Measurements from ENCODE around the gene RBBP8NL. TPM values are rescaled to one million over a fixed set of nuclear protein-coding genes. Genes with fewer than 3 reads are reported as not detected.

RBBP8NL gene
- total and polyA plus RNA-seq, 2 experiments from 2014 or later, result 0.10 to 1.1 TPM

DNA sequence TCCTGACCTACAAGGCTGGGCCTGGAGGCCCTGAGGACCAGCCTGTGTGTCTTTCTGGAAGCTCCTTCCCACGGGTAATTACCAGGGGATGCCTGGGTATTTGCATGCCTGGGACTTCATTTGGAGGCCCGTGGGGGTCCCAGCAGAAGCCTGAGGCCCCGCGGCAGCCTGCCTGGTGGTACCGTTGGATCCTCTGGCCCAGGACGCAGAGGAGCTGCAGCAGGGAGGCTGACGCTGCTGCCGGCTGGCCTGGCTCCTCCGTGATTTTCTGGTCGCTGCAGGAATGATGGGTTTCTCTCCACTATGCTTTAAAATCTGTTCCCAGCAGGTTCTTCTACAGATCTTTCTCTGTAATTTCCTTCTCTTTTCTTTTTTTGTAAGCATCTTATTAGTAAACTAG lies 26.8 kb downstream of the RBBP8NL start:
- Histone ChIP-seq H4K20me1 (replicated peaks; ENCODE audit: insufficient read depth) (no peaks in the 10 kb centered on the region; the same call in none of the 2 replicates), H3K27me3 (ENCODE audit: insufficient read depth) (no peaks in the 10 kb centered on the region), H2AFZ (no peak overlapping the region), H3K36me3 (ENCODE audit: insufficient read depth) (no peaks in the 10 kb centered on the region), H3K27ac (ENCODE audit: low read depth) (no peak overlapping the region), H3K9me2 (ENCODE audit: insufficient read depth) (no peaks in the 10 kb centered on the region), H3K4me2 (no peak overlapping the region), H3K4me1 (ENCODE audit: insufficient read depth) (no peaks in the 10 kb centered on the region), H3F3A (replicated peaks; ENCODE audit: low read depth) (no peaks in the 10 kb centered on the region), H3K4me3 (no peak overlapping the region), H3K79me2 (replicated peaks; ENCODE audit: insufficient read depth) (no peaks in the 10 kb centered on the region)
- peaks cover 11% of the 10 kb centered on the region for H3K4me1 Mint-ChIP-seq
- peaks cover 7% of the 10 kb centered on the region for H3K27me3 Mint-ChIP-seq (ENCODE audit: insufficient read depth, low read depth, poor library complexity)
- no peak for ATAC-seq
- no peak for TF ChIP-seq EZH2phosphoT487 (IDR thresholded peaks at IDR 0.05; ENCODE audit: unreplicated experiment)
- TF ChIP-seq, protein P1, sequence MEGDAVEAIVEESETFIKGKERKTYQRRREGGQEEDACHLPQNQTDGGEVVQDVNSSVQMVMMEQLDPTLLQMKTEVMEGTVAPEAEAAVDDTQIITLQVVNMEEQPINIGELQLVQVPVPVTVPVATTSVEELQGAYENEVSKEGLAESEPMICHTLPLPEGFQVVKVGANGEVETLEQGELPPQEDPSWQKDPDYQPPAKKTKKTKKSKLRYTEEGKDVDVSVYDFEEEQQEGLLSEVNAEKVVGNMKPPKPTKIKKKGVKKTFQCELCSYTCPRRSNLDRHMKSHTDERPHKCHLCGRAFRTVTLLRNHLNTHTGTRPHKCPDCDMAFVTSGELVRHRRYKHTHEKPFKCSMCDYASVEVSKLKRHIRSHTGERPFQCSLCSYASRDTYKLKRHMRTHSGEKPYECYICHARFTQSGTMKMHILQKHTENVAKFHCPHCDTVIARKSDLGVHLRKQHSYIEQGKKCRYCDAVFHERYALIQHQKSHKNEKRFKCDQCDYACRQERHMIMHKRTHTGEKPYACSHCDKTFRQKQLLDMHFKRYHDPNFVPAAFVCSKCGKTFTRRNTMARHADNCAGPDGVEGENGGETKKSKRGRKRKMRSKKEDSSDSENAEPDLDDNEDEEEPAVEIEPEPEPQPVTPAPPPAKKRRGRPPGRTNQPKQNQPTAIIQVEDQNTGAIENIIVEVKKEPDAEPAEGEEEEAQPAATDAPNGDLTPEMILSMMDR (conservative IDR thresholded peaks at IDR 0.05; ENCODE audit: low read depth in 2 of 2), result no peak
- TF ChIP-seq STAT1 (IDR thresholded peaks at IDR 0.05; ENCODE audit: unreplicated experiment), result no peak
- DNase-seq (ENCODE audit: low spot score), result no peak
- H3K9me3 Mint-ChIP-seq, result peaks cover 4% of the 10 kb centered on the region; the same call in 2 of the 3 replicates
- H3K27ac Mint-ChIP-seq, result no peak overlapping the region
- no peak overlapping the region for H3K4me3 Mint-ChIP-seq
- peaks cover 14% of the 10 kb centered on the region for H3K36me3 Mint-ChIP-seq (ENCODE audit: low read depth)

- H3K9me2 ChIP-seq (ENCODE audit: insufficient read depth), result no peaks in the 10 kb centered on the region
- no peak overlapping the region for H2AFZ ChIP-seq
- H3K4me2 ChIP-seq, result no peak overlapping the region
- DNase-seq (ENCODE audit: low spot score), result no peak
- Mint-ChIP-seq H3K4me3 (no peak overlapping the region; the same call in 2 of the 3 replicates), H3K27ac (no peak overlapping the region), H3K27me3 (ENCODE audit: insufficient read depth, low read depth, poor library complexity) (peaks cover 6% of the 10 kb centered on the region), H3K4me1 (peaks cover 7% of the 10 kb centered on the region), H3K9me3 (peaks cover 4% of the 10 kb centered on the region; the same call in 2 of the 3 replicates), H3K36me3 (ENCODE audit: low read depth) (peaks cover 14% of the 10 kb centered on the region)
- H3K36me3 ChIP-seq (ENCODE audit: insufficient read depth), result no peaks in the 10 kb centered on the region
- H3K27me3 ChIP-seq (ENCODE audit: insufficient read depth), result no peaks in the 10 kb centered on the region
- no peak overlapping the region for H3K4me3 ChIP-seq
- no peak overlapping the region for H3K27ac ChIP-seq (ENCODE audit: low read depth)
- H3K4me1 ChIP-seq (ENCODE audit: insufficient read depth), result no peaks in the 10 kb centered on the region
- no peaks in the 10 kb centered on the region for H3K79me2 ChIP-seq (replicated peaks; ENCODE audit: insufficient read depth)
- TF ChIP-seq STAT1 (IDR thresholded peaks at IDR 0.05; ENCODE audit: unreplicated experiment), result no peak
- TF ChIP-seq, protein P2, sequence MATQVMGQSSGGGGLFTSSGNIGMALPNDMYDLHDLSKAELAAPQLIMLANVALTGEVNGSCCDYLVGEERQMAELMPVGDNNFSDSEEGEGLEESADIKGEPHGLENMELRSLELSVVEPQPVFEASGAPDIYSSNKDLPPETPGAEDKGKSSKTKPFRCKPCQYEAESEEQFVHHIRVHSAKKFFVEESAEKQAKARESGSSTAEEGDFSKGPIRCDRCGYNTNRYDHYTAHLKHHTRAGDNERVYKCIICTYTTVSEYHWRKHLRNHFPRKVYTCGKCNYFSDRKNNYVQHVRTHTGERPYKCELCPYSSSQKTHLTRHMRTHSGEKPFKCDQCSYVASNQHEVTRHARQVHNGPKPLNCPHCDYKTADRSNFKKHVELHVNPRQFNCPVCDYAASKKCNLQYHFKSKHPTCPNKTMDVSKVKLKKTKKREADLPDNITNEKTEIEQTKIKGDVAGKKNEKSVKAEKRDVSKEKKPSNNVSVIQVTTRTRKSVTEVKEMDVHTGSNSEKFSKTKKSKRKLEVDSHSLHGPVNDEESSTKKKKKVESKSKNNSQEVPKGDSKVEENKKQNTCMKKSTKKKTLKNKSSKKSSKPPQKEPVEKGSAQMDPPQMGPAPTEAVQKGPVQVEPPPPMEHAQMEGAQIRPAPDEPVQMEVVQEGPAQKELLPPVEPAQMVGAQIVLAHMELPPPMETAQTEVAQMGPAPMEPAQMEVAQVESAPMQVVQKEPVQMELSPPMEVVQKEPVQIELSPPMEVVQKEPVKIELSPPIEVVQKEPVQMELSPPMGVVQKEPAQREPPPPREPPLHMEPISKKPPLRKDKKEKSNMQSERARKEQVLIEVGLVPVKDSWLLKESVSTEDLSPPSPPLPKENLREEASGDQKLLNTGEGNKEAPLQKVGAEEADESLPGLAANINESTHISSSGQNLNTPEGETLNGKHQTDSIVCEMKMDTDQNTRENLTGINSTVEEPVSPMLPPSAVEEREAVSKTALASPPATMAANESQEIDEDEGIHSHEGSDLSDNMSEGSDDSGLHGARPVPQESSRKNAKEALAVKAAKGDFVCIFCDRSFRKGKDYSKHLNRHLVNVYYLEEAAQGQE (IDR thresholded peaks at IDR 0.05; ENCODE audit: unreplicated experiment), result no peak
- no peak for TF ChIP-seq NANOG (IDR thresholded peaks at IDR 0.05; ENCODE audit: borderline replicate concordance)
- no peaks in the 10 kb centered on the region; the same call in none of the 2 replicates for H4K20me1 ChIP-seq (replicated peaks; ENCODE audit: insufficient read depth)
- H3F3A ChIP-seq (replicated peaks; ENCODE audit: low read depth), result no peaks in the 10 kb centered on the region
- ATAC-seq, result no peak
Observed at GRCh38 chr20:62400021-62400420, 27.3 kb downstream of the RBBP8NL start.

All from GM23338 (cell line).